Prostate gland (tissue), 2 donors: Measurements from ENCODE around the gene PANK4. TPM values are rescaled to one million over a fixed set of nuclear protein-coding genes. Genes with fewer than 3 reads are reported as not detected.
"Not testable (repeated sequence)": the region's sequence is repeated elsewhere in the genome, so short reads cannot be mapped to it uniquely, and the experiment has no call there.

ENCODE experiments used
- DNase-seq: peaks from one replicate; pipeline ENCODE4 v3.0.0-alpha.2; 2019; ENCODE audit warnings: low spot score
- H3K27ac ChIP-seq, 2 donors: fragments of 200-600 bp; sonication (generic); 2 replicates each; pipeline ENCODE4 v1.5.1; 2017 to 2019
- H3K27me3 ChIP-seq: fragments of 200-600 bp; sonication (generic); replicated peaks from 2 replicates; pipeline ENCODE4 v1.5.1; 2019; ENCODE audit not compliant: insufficient read depth
- H3K36me3 ChIP-seq, 2 donors: fragments of 200-600 bp; sonication (generic); 1 replicate in 1 of 2; 2 replicates in 1 of 2; pipeline versions ENCODE4 v1.5.1 to v1.8.1; 2017 to 2019
- H3K4me1 ChIP-seq: fragments of 200-600 bp; sonication (generic); replicated peaks from 2 replicates; pipeline ENCODE4 v1.5.1; 2019
- H3K4me3 ChIP-seq, 2 donors: fragments of 200-600 bp; sonication (generic); 2 replicates each; pipeline ENCODE4 v1.5.1; 2017 to 2019
- H3K9me3 ChIP-seq: fragments of 200-600 bp; sonication (generic); 2 replicates; pipeline ENCODE4 v1.5.1; 2017
- CTCF ChIP-seq, 4 experiments: fragments of 200-600 bp in 2 of 4; fragments of 450-650 bp in 2 of 4; sonication (generic) in 2 of 4; IDR thresholded peaks; 1 replicate in 3 of 4; 2 replicates in 1 of 4; pipeline ENCODE4 v1.5.1; 2016 to 2019; ENCODE audit warnings: antibody characterized with exemption in 4 of 4, mild to moderate bottlenecking in 2 of 4, moderate library complexity in 2 of 4
- POLR2A ChIP-seq: fragments of 450-650 bp; IDR thresholded peaks from one replicate; pipeline ENCODE4 v1.6.1; 2016; ENCODE audit warnings: antibody characterized with exemption, mild to moderate bottlenecking
- POLR2AphosphoS5 ChIP-seq: sonication (generic); formaldehyde crosslinking; IDR thresholded peaks from one replicate; pipeline ENCODE4 v1.6.1; 2017; ENCODE audit warnings: antibody characterized with exemption
- WGBS: methylation state at CpG from one replicate; pipeline ENCODE4 v1.1.5; 2018; 5-methylcytosine and 5-hydroxymethylcytosine counted together
- intact Hi-C: fragments of 100-400 bp; cut with DNase I; formaldehyde crosslinking; loops from one replicate; pipeline ENCODE4 v1.14.2; 2022
- total RNA-seq, 2 donors: library from RNA; depleted of rRNA; stranded (reverse); fragments of >200 nt; gene quantifications; one replicate each; pipeline ENCODE4 v1.1.0, GENCODE V29; 2016

PANK4 gene
- total RNA-seq, 2 donors from 2014 or later, result 27.0 to 69.5 TPM

GRCh38 chr1:2570332-2570731 lies 43.9 kb upstream of the PANK4 start:
- Histone ChIP-seq H3K27me3 (no peaks in the 10 kb centered on the region), H3K9me3 (no peaks in the 10 kb centered on the region), H3K4me1 (no peaks in the 10 kb centered on the region), H3K36me3 (no peaks in the 10 kb centered on the region), H3K27ac (no peak overlapping the region), H3K4me3 (no peak overlapping the region)
- 77% methylated on average over 17 of the region's 17 CpGs for WGBS
- TF ChIP-seq POLR2AphosphoS5 (no peak), CTCF (IDR thresholded peaks at IDR 0.05) (no peak), POLR2A (no peak)
- DNase-seq, result no peak
- intact Hi-C loops, result no loop called here

GRCh38 chr1:2569703-2570102 lies 43.3 kb upstream of the PANK4 start:
- H3K27me3 ChIP-seq, H3K27ac ChIP-seq, DNase-seq, H3K4me3 ChIP-seq, H3K36me3 ChIP-seq, intact Hi-C loops, H3K4me1 ChIP-seq, H3K9me3 ChIP-seq: not testable (repeated sequence)
- 84% methylated on average over 13 of the region's 13 CpGs for WGBS

DNA sequence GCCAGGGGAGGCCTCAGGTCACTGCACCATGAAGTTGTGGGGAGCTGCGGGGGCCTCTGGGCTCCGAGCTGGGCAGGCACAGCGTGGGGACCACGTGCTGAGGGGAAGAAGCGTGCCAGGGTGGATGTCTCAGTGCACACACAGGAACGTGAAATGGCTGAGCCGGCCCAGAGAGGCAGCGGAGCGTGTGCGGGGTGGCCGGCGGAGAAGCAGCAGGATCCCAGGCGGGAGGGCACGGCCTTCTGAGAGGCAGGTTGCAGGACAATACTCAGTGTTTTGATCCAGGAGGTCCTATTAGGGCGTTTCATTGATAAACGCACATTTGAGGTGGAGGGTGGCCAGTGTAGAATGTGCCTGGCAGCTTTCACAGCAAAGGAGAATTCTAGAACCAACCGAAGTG lies 42.7 kb upstream of the PANK4 start:
- Histone ChIP-seq H3K27me3 (no peaks in the 10 kb centered on the region), H3K4me1 (no peaks in the 10 kb centered on the region)

DNA sequence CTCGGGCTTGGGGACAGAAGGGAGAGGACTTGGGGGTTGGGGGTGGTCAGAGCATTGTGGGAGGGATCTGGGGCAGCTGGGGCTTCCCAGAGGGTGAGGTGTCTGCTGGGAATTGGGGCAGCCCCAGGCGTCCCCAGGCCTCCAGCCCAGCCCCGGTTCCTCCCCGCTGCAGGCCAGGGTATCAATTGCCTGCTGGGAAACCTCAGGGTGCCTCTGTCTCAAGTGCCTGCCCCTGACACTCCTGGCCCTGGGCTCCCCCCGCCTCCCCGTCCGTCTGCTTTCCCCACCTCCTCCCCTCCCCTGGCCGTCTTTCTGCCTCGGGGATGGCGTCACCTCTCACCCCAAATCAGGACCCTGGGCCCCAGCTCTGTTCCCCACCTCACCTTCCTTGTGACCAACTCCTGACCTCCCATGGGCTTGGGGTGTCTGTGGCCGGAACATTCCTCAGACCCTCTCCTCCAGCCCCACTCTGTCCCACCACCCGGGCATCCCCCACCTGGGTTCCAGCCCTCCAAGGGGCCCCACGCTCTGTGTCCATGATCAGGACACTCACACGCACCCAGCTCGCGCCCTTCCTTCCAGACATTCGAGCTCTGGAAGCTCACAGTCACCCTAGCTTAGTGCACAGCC lies 41.9 kb upstream of the PANK4 start:
- intact Hi-C loops, result not testable (repeated sequence)

More for the DNA sequence above, 42.7 kb upstream of the PANK4 start:
- WGBS, result 85% methylated on average over 15 of the region's 17 CpGs
- H3K9me3 ChIP-seq, result no peaks in the 10 kb centered on the region
- no peaks in the 10 kb centered on the region for H3K36me3 ChIP-seq
- intact Hi-C loops, result no loop called here
- TF ChIP-seq POLR2A (no peak), POLR2AphosphoS5 (no peak), CTCF (IDR thresholded peaks at IDR 0.05) (no peak)
- H3K27ac ChIP-seq, result no peak overlapping the region
- no peak for DNase-seq
- H3K4me3 ChIP-seq, result no peak overlapping the region

DNA sequence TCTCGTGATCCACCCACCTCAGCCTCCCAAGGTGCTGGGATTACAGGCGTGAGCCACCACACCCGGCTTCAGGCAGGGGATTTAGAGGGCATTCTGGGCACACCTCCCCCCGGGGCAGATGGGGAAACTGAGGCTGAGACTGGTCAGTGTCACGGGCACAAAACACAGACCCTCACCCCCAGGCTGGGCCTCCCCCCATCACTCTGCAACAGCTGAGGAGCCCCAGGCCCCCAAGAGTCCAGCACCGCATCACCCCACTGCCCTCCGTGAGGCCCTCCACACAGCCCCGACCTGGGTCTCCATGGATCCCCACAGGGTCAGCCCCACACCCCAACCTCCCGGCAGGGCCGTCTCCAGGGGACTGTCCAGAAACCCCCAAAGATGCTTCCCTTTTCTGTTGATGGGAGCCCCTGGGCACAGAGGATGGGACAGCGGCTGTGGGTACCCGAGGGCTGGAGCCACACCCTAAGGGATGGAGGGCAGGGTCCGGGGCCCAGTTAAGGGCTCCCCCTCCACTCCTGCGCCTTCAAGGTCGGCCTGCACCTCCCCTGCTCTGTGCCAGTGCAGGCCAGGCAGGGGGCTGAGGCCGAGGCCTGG lies 40.8 kb upstream of the PANK4 start:
- TF ChIP-seq POLR2AphosphoS5 (no peak), POLR2A (no peak), CTCF (IDR thresholded peaks at IDR 0.05) (no peak)
- no peak for DNase-seq
- Histone ChIP-seq H3K36me3 (no peaks in the 10 kb centered on the region), H3K4me1 (no peaks in the 10 kb centered on the region), H3K27me3 (no peaks in the 10 kb centered on the region), H3K4me3 (no peak overlapping the region), H3K27ac (no peak overlapping the region), H3K9me3 (no peaks in the 10 kb centered on the region)
- 91% methylated on average over 16 of the region's 16 CpGs for WGBS
- intact Hi-C loops, result no loop called here

More for the DNA sequence above, 41.9 kb upstream of the PANK4 start:
- not testable (repeated sequence) for H3K9me3 ChIP-seq, H3K36me3 ChIP-seq, DNase-seq, H3K27ac ChIP-seq, H3K27me3 ChIP-seq, H3K4me3 ChIP-seq, H3K4me1 ChIP-seq
- 22% methylated on average over 6 of the region's 17 CpGs for WGBS
